Measurements from ENCODE around the gene ZNF407.

DNA sequence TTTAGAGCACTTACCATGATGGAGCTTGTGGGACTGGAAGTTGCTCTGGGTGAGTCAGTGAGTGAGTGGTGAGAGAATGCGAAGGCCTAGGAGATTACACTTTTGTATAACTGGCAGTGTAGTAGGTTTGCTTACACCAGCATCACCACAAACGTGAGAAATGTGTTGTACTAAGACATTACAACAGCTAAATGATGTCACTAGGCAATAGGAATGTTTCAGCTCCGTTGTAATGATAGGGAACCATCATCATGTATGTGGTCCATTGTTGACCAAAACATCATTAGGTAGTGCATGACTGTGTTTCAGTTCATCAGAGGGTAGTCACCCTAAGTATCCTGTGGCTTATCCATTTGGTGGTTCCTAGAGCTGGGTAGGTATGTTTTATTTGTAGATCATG lies 11.9 kb downstream of the ZNF407 start:
- TF ChIP-seq, protein P1, sequence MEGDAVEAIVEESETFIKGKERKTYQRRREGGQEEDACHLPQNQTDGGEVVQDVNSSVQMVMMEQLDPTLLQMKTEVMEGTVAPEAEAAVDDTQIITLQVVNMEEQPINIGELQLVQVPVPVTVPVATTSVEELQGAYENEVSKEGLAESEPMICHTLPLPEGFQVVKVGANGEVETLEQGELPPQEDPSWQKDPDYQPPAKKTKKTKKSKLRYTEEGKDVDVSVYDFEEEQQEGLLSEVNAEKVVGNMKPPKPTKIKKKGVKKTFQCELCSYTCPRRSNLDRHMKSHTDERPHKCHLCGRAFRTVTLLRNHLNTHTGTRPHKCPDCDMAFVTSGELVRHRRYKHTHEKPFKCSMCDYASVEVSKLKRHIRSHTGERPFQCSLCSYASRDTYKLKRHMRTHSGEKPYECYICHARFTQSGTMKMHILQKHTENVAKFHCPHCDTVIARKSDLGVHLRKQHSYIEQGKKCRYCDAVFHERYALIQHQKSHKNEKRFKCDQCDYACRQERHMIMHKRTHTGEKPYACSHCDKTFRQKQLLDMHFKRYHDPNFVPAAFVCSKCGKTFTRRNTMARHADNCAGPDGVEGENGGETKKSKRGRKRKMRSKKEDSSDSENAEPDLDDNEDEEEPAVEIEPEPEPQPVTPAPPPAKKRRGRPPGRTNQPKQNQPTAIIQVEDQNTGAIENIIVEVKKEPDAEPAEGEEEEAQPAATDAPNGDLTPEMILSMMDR (IDR thresholded peaks at IDR 0.05; ENCODE audit: insufficient read depth, low read length, poor library complexity, severe bottlenecking), result no peak
- TF ChIP-seq EZH2phosphoT487 (conservative IDR thresholded peaks at IDR 0.05; ENCODE audit: low read length), result no peak
